Measurements from ENCODE around the gene SYNCRIP. TPM values are rescaled to one million over a fixed set of nuclear protein-coding genes. Genes with fewer than 3 reads are reported as not detected.

Gene SYNCRIP
- polyA plus RNA-seq, 1 of the 3 experiments (the other 2 are of a cell fraction) = 15.9 TPM

DNA sequence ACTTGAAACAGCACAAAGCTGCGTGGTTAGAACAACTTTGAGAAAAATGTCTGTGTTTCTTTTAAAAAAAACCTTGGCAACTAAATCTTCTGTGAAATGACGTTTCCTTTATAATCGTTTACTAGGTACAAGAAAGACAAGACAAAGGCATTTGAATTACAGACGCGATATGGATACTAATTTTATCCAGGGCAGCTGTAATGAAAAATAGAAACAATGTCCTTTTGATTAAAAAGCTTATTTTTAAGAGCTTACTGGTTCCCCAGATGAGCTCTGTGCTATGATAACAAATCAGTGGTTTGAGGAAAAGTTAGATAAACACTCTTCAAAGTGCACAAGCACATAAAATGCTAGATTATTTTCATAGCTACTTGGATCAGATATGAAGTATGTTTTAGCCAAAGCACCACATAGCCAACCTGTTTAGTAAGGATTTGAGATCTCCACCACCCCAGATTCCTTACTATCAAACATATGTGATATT lies 1.6 kb upstream of the SYNCRIP start:
- DNase-seq = no peak
- H3K4me2 ChIP-seq = peak overlapping the region; percentile 70
- H3K9me3 ChIP-seq = no peaks in the 10 kb centered on the region
- peak overlapping the region; percentile 97 for H3K9ac ChIP-seq
- H3K36me3 ChIP-seq (replicated peaks in 1 of 2; ENCODE audit: control insufficient read depth in 1 of 2, insufficient read depth in 2 of 2, low read length in 1 of 2) = peaks cover 11 to 17% of the 10 kb centered on the region in 2 experiments
- peak overlapping the region; percentile 99 for H3K27ac ChIP-seq (ENCODE audit: low read depth in 2 of 2, low read length in 1 of 2)
- ChIA-PET CTCF (interaction anchor here (0.7 to 1.3 kb wide), 4 partner anchors 15 to 107 kb away, joined by 3 to 6 read pairs (median 4); no protein-coding TSS in a partner anchor), POLR2A (interaction anchor here (0.7 to 8.1 kb wide), 9 partner anchors 8 to 1508 kb away, joined by 3 to 149 read pairs (median 9); partner anchors contain the start of gene SNX14)
- H3K4me1 ChIP-seq (ENCODE audit: control insufficient read depth in 1 of 2, insufficient read depth in 2 of 2, low read depth in 1 of 2, low read length in 1 of 2) = peaks cover 10 to 12% of the 10 kb centered on the region in 2 experiments; a peak in 2 of 4 replicates
- H3K9me2 ChIP-seq = no peaks in the 10 kb centered on the region
- TF ChIP-seq RXRA (IDR thresholded peaks at IDR 0.05; ENCODE audit: borderline replicate concordance, low read depth) = no peak
- TF ChIP-seq, protein P1, sequence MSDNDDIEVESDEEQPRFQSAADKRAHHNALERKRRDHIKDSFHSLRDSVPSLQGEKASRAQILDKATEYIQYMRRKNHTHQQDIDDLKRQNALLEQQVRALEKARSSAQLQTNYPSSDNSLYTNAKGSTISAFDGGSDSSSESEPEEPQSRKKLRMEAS (IDR thresholded peaks at IDR 0.05; ENCODE audit: low read depth) = no peak
- TF ChIP-seq POLR2AphosphoS5 (IDR thresholded peaks at IDR 0.05; ENCODE audit: low read depth, low read length) = no peak
- no peak for TF ChIP-seq CHD2 (IDR thresholded peaks at IDR 0.05; ENCODE audit: low read length, partially characterized antibody)
- TF ChIP-seq, protein P2, sequence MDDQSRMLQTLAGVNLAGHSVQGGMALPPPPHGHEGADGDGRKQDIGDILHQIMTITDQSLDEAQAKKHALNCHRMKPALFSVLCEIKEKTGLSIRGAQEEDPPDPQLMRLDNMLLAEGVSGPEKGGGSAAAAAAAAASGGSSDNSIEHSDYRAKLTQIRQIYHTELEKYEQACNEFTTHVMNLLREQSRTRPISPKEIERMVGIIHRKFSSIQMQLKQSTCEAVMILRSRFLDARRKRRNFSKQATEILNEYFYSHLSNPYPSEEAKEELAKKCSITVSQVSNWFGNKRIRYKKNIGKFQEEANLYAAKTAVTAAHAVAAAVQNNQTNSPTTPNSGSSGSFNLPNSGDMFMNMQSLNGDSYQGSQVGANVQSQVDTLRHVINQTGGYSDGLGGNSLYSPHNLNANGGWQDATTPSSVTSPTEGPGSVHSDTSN (IDR thresholded peaks at IDR 0.05) = no peak
- no peak for TF ChIP-seq RCOR1 (IDR thresholded peaks at IDR 0.05; ENCODE audit: low read length)
- TF ChIP-seq, protein P3, sequence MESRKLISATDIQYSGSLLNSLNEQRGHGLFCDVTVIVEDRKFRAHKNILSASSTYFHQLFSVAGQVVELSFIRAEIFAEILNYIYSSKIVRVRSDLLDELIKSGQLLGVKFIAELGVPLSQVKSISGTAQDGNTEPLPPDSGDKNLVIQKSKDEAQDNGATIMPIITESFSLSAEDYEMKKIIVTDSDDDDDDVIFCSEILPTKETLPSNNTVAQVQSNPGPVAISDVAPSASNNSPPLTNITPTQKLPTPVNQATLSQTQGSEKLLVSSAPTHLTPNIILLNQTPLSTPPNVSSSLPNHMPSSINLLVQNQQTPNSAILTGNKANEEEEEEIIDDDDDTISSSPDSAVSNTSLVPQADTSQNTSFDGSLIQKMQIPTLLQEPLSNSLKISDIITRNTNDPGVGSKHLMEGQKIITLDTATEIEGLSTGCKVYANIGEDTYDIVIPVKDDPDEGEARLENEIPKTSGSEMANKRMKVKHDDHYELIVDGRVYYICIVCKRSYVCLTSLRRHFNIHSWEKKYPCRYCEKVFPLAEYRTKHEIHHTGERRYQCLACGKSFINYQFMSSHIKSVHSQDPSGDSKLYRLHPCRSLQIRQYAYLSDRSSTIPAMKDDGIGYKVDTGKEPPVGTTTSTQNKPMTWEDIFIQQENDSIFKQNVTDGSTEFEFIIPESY (IDR thresholded peaks at IDR 0.05; ENCODE audit: borderline replicate concordance, low read depth) = no peak
- no peak for TF ChIP-seq FOSL2 (IDR thresholded peaks at IDR 0.05; ENCODE audit: borderline replicate concordance, low read depth)
- TF ChIP-seq, protein P4, sequence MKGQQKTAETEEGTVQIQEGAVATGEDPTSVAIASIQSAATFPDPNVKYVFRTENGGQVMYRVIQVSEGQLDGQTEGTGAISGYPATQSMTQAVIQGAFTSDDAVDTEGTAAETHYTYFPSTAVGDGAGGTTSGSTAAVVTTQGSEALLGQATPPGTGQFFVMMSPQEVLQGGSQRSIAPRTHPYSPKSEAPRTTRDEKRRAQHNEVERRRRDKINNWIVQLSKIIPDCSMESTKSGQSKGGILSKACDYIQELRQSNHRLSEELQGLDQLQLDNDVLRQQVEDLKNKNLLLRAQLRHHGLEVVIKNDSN (IDR thresholded peaks at IDR 0.05; ENCODE audit: borderline replicate concordance, low read depth) = no peak
- TF ChIP-seq SMC3 (IDR thresholded peaks at IDR 0.05; ENCODE audit: low read depth, low read length) = no peak
- no peak for TF ChIP-seq RFX5 (IDR thresholded peaks at IDR 0.05; ENCODE audit: low read length)
- no peak for TF ChIP-seq FOXJ3 (CRISPR knock-in tag; IDR thresholded peaks at IDR 0.05)
- TF ChIP-seq YY1 (IDR thresholded peaks at IDR 0.05; ENCODE audit: low read depth) = no peak
- no peak for TF ChIP-seq EP300 (IDR thresholded peaks at IDR 0.05; ENCODE audit: borderline replicate concordance in 1 of 2, low read depth in 1 of 2, low read length in 1 of 2)
- no peak; the same call in 1 of the 2 replicates for TF ChIP-seq NFIC (IDR thresholded peaks at IDR 0.05; ENCODE audit: borderline replicate concordance)
- TF ChIP-seq TCF12 (IDR thresholded peaks at IDR 0.05) = no peak
- no peak for TF ChIP-seq NRF1 (IDR thresholded peaks at IDR 0.05; ENCODE audit: low read depth, low read length)
- TF ChIP-seq, protein P5, sequence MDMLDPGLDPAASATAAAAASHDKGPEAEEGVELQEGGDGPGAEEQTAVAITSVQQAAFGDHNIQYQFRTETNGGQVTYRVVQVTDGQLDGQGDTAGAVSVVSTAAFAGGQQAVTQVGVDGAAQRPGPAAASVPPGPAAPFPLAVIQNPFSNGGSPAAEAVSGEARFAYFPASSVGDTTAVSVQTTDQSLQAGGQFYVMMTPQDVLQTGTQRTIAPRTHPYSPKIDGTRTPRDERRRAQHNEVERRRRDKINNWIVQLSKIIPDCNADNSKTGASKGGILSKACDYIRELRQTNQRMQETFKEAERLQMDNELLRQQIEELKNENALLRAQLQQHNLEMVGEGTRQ (IDR thresholded peaks at IDR 0.05; ENCODE audit: borderline replicate concordance, low read depth, low read length) = no peak
- H3K27me3 ChIP-seq (ENCODE audit: insufficient read depth) = no peaks in the 10 kb centered on the region
- peaks cover 28% of the 10 kb centered on the region for H4K20me1 ChIP-seq (ENCODE audit: insufficient read depth)
- H3F3A ChIP-seq (replicated peaks; ENCODE audit: insufficient read depth) = peaks cover 12% of the 10 kb centered on the region
- H2AFZ ChIP-seq (ENCODE audit: low read depth) = peak overlapping the region; percentile 85
- peaks cover 42% of the 10 kb centered on the region for H3K79me2 ChIP-seq (ENCODE audit: insufficient read depth)
- H3K4me3 ChIP-seq (ENCODE audit: low read depth in 2 of 2, low read length in 1 of 2) = peak overlapping the region; percentile 74 to 77
- WGBS (ENCODE audit: low lambda C conversion rate) = 0% methylated on average over 5 of the region's 5 CpGs

All from SK-N-SH (cell line).